RWPE1 (cell line): ENCODE data around the gene OR5D13.

Source experiments
- CTCF ChIA-PET: fragments of 350-600 bp; sonication (Branson Sonifier 250); formaldehyde crosslinking; extraction: SDS; loops from one replicate; lab custom pipeline; 2021; lab: Yijun Ruan, JAX
- POLR2A ChIA-PET: fragments of 400-600 bp; formaldehyde crosslinking; extraction: SDS; loops from one replicate; lab custom pipeline; 2020; ENCODE audit warnings: antibody characterized with exemption; ENCODE audit not compliant: low non-redundant PET; lab: Yijun Ruan, JAX
- DNase-seq: peaks from one replicate; pipeline ENCODE4 v3.0.0; 2012; ENCODE audit warnings: low spot score
- H3K27ac ChIP-seq: fragments of 450-650 bp; 2 replicates; pipeline ENCODE4 v1.5.1; 2017
- CTCF ChIP-seq: fragments of 450-650 bp; conservative IDR thresholded peaks from 2 replicates; pipeline ENCODE4 v1.5.1; 2017; ENCODE audit warnings: low read depth, mild to moderate bottlenecking

OR5D13 gene

GRCh38 chr11:55773138-55773537, at the start of gene OR5D13:
Gene OR5D13, plus strand, starts transcription at chr11:55773438. Its CDS starts 0 bp downstream, at chr11:55773438.
- TF ChIP-seq CTCF = no peak
- DNase-seq = no peak
- CTCF ChIA-PET = no interaction called here
- H3K27ac ChIP-seq = no peak within 1 kb of the TSS
- POLR2A ChIA-PET = no interaction called here

GRCh38 chr11:55726715-55727324, 46.4 kb upstream of the OR5D13 start:
- no peak for DNase-seq
- ChIA-PET CTCF (no interaction called here), POLR2A (no interaction called here)
- TF ChIP-seq CTCF = no peak
- H3K27ac ChIP-seq = no peak overlapping the region

- ChIA-PET CTCF (no interaction called here), POLR2A (no interaction called here)
- no peak overlapping the region for H3K27ac ChIP-seq
- TF ChIP-seq CTCF = no peak
- no peak for DNase-seq
Measured at GRCh38 chr11:55732936-55733335, 40.3 kb upstream of the OR5D13 start.

GRCh38 chr11:55791606-55792005, 18.4 kb downstream of the OR5D13 start:
- no peak for DNase-seq
- ChIA-PET CTCF (no interaction called here), POLR2A (no interaction called here)
- H3K27ac ChIP-seq = no peak overlapping the region
- no peak for TF ChIP-seq CTCF

GRCh38 chr11:55793321-55793720, 20.1 kb downstream of the OR5D13 start:
- ChIA-PET POLR2A (no interaction called here), CTCF (no interaction called here)
- no peak overlapping the region for H3K27ac ChIP-seq
- no peak for DNase-seq
- TF ChIP-seq CTCF = no peak

- no peak for TF ChIP-seq CTCF
- DNase-seq = no peak
- H3K27ac ChIP-seq = no peak within 1 kb of the TSS
- CTCF ChIA-PET = no interaction called here
- POLR2A ChIA-PET = no interaction called here
Measured at GRCh38 chr11:55795256-55795655, 22.0 kb downstream of the OR5D13 start, which contains the start of gene OR5D14. Gene OR5D14, plus strand, starts transcription at chr11:55795556. Its CDS starts 0 bp downstream, at chr11:55795556.
